GM20000 (cell line): ENCODE measurements around the gene GRID1.
"Not testable (repeated sequence)": the region's sequence is repeated elsewhere in the genome, so short reads cannot be mapped to it uniquely, and the experiment has no call there.

ENCODE experiments used
- DNase-seq: peaks from one replicate; pipeline ENCODE4 v3.0.0; 2012; ENCODE audit warnings: low spot score
- TF ChIP-seq, protein P1 (sequence below): IDR thresholded peaks from 2 replicates; pipeline ENCODE4 v1.5.1; 2012; ENCODE audit warnings: mild to moderate bottlenecking, control low read depth; ENCODE audit errors: extremely low read depth, missing control alignments

GRID1 gene

DNA sequence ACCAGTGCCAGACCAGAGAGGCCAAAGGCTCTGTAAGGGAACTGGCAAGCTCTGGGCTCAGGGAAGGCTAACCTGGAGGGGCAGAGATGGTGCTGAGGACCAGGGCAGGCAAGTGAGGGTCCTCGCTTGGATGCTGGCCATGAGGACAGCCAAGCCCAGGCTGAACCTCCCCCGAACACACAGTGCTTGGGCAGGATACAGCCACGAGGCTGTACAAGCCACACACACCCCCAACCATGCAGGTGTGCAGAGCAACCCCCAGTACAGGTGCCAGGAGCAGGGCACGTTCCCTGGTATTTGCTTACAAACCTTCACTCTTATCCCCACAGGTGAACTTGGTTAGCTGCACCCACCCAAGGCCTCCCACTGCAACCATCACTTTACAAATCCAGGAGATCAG is 185.7 kb downstream of the GRID1 start:
- DNase-seq = no peak
- TF ChIP-seq, protein P1, sequence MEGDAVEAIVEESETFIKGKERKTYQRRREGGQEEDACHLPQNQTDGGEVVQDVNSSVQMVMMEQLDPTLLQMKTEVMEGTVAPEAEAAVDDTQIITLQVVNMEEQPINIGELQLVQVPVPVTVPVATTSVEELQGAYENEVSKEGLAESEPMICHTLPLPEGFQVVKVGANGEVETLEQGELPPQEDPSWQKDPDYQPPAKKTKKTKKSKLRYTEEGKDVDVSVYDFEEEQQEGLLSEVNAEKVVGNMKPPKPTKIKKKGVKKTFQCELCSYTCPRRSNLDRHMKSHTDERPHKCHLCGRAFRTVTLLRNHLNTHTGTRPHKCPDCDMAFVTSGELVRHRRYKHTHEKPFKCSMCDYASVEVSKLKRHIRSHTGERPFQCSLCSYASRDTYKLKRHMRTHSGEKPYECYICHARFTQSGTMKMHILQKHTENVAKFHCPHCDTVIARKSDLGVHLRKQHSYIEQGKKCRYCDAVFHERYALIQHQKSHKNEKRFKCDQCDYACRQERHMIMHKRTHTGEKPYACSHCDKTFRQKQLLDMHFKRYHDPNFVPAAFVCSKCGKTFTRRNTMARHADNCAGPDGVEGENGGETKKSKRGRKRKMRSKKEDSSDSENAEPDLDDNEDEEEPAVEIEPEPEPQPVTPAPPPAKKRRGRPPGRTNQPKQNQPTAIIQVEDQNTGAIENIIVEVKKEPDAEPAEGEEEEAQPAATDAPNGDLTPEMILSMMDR = no peak

DNA sequence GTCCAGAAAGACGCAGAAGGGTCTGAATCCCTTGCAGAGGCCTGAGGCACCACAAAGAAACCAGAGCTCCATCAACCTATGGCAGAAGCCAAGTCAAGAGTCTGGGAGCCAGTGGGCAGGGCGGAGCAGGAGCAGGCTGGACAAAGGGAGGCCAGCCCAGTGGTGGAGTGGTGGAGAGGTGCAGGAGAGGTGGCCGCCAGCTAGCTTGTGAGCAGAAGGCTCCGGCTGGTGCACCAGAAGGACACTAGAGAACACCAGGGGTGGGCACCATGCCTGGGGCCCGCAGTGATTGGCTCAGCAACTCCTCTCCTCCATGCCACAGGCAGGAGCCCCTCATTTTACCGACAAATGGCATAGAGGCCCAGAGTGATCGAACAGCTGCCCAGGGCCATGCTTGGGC is 186.6 kb downstream of the GRID1 start:
- DNase-seq = no peak
- TF ChIP-seq, protein P1 = no peak

DNA sequence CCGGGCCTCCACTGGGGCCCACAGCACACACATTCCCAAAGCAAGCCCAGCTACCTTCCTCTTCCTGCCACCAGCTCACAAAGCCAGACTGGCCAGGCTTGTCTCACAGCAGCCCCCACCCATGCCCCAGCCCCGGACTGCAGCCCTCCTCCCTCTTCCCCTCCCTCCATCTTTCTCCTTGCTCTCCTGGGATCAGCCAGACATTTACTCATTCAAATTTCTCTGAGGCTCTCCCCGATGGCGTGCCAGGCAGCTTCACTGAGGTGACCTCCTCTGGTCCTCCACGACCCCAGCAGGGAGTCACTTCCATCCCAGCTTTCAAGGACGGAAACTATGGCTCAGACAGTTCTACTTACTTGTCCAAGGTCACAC is 187.5 kb downstream of the GRID1 start:
- TF ChIP-seq, protein P1 = no peak
- no peak for DNase-seq

DNA sequence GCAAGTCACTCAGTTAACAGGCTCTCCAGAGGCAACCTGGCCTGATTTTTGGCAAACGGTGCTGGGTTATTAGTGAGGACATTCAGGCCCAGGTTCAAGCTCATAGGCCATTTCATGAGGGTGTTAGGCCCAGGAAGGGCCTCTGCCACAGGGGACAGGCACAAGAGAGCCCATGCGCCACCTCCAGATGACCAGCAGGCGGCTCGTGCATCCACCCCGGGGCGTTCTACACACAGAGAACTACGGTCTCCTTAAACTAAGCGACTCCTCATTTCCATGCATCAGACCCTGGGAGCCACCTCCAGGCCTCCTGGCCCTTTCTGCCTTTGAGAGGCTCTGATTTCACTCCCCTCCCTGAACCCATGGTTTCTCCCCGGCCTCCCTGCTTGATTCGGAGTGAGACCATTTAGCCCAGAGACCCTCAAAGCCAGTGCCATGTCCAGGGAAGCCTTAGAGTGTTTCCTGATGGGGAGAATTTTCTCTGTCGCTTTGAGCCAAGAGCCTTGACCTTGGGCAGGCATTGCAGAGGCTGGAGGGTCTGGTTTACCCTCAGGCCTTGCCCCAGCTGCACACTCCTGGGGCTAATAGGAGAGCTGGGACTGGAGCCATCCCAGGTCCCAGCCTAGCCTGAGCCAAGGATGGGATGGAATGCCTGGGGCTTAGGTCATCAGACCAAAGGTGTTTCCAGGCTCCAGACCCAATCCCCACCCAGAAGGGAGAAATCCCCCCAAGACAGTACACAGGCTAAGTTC is 188.0 kb downstream of the GRID1 start:
- TF ChIP-seq, protein P1 = no peak
- no peak for DNase-seq

DNA sequence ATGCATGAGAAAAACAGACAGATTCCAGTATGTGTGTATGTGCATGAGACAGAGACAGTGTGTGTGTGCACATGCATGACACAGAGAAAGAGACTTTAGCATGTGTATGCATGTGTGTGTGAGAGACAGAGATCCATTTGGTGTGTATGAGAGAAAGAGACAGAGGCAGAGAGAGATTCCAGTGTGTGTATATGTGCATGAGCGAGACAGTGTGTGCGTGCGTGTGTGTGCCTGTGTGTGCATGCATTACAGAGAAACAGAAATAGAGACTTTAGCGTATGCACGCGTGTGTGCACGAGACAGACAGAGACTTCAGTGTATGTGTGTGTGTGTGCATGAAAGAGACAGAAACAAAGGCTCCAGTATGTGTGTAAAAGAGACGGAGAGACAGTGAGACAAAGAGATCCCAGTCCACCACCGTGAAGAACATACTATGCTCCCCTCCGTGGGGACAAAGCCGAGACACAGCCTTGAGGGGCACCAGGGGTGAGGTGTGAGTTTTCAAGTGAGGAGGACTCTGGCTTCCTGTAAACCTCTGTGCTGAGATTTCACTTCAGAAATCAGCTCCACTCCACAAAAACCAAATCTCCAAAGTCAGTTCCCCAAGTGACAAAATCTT is 188.9 kb downstream of the GRID1 start:
- DNase-seq = no peak
- TF ChIP-seq, protein P1 = no peak

DNA sequence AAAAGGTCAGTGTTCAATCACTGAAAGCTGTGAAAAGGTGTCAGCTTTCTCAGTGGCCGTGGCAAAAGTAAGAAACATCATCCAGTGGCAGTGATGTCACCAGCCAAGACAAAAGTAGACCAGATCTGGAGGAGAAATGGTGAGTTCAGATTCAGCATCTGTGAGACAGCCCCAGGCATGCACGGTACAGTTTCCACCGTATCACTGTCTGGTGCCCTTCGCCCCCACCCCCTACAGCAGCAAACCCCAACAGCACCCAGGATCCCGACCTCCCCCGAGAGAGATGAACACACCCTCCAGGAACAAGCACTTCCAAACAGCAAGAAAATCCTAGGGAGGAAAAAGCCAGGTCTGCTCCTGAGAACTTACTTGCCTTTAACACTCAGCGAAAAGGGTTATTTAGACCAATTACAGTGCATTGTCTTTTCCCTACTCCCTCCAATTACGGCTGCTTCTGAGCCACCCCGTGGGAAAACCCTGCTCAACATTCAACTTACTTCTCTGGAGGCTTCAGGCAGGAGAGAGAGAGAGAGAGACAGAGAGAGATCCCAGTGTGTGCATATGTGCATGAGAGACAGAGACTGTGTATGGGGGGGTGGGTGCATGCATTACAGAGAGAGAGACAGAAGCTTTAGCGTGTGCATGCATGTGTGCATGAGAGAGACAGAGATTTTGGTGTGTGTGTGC is 189.6 kb downstream of the GRID1 start:
- no peak for DNase-seq
- TF ChIP-seq, protein P1 = no peak

DNA sequence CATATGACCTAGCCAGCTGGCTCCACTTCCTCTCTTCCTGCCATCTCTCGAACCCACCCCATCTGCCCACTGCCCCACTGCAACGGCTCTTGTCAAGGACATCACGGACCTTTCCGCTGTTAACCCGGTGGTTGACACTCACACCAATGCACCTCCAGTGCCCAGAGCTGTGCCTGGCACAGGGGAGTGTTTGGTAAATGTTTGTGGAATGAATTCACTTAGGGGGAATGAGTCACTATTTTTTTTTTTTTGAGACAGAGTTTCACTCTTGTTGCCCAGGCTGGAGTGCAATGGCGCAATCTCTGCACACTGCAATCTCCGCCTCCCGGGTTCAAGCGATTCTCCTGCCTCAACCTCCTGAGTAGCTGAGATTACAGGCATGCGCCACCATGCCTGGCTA is 191.1 kb downstream of the GRID1 start:
- DNase-seq = not testable (repeated sequence)
